ENCODE measurements around the gene GRID2.

- TF ChIP-seq CTCF (IDR thresholded peaks at IDR 0.05) (no peak), POLR2A (IDR thresholded peaks at IDR 0.05) (no peak)
Observed at GRCh38 chr4:93617606-93618005, 1313.8 kb downstream of the GRID2 start.
